ENCODE results near the gene SMIM1. TPM values are rescaled to one million over a fixed set of nuclear protein-coding genes. Genes with fewer than 3 reads are reported as not detected.
A peak's percentile ranks its signal among the peaks of the same experiment; 100 is the strongest.

The SMIM1 gene
- total and polyA plus RNA-seq, 9 of the 15 experiments (the other 6 are each of a cell fraction or from before 2014, with no cell fraction given): 2.3 to 125 (median 24.3) TPM

DNA sequence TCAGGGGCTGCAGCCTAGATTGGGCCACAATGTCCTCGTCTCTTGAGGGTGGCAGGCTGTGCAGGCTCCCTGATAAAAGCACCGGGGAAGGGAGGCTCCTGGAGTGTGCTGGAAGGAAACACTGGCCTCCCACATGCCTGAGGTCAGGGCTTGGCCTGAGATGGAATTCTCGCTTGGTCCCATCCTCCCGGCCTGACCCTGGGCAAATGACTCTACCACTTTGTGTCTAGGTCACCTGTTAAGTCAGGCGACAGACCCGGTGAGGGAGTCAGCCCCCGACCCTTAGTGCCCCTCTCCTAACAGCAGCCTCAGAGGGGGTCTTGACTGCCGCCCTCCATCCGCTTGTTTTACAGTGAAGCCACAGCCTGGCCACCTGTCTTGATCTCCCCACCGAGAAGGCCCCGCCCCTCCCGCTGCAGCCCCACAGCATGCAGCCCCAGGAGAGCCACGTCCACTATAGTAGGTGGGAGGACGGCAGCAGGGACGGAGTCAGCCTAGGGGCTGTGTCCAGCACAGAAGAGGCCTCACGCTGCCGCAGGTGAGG, 2.5 kb downstream of the SMIM1 start (continued):
- TF ChIP-seq, protein P1, sequence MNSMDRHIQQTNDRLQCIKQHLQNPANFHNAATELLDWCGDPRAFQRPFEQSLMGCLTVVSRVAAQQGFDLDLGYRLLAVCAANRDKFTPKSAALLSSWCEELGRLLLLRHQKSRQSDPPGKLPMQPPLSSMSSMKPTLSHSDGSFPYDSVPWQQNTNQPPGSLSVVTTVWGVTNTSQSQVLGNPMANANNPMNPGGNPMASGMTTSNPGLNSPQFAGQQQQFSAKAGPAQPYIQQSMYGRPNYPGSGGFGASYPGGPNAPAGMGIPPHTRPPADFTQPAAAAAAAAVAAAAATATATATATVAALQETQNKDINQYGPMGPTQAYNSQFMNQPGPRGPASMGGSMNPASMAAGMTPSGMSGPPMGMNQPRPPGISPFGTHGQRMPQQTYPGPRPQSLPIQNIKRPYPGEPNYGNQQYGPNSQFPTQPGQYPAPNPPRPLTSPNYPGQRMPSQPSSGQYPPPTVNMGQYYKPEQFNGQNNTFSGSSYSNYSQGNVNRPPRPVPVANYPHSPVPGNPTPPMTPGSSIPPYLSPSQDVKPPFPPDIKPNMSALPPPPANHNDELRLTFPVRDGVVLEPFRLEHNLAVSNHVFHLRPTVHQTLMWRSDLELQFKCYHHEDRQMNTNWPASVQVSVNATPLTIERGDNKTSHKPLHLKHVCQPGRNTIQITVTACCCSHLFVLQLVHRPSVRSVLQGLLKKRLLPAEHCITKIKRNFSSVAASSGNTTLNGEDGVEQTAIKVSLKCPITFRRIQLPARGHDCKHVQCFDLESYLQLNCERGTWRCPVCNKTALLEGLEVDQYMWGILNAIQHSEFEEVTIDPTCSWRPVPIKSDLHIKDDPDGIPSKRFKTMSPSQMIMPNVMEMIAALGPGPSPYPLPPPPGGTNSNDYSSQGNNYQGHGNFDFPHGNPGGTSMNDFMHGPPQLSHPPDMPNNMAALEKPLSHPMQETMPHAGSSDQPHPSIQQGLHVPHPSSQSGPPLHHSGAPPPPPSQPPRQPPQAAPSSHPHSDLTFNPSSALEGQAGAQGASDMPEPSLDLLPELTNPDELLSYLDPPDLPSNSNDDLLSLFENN (IDR thresholded peaks at IDR 0.05; ENCODE audit: low read depth in 2 of 2, low read length in 2 of 2): peak in 1 of 2 experiments; percentile 91; a peak in 2 of 4 replicates
- peak; percentile 11 for TF ChIP-seq ZFP36 (IDR thresholded peaks at IDR 0.05; ENCODE audit: low read depth, low read length, partially characterized antibody)
- TF ChIP-seq RAD51 (IDR thresholded peaks at IDR 0.05; ENCODE audit: borderline replicate concordance, low read depth): no peak
- TF ChIP-seq E2F6 (IDR thresholded peaks at IDR 0.05; ENCODE audit: borderline replicate concordance in 1 of 2, extremely low read depth in 1 of 2, insufficient read depth in 1 of 2, insufficient read length in 1 of 2, low read depth in 1 of 2, low read length in 1 of 2, poor library complexity in 1 of 2, severe bottlenecking in 1 of 2): peak; percentile 12 to 72
- TF ChIP-seq PTTG1 (tag; IDR thresholded peaks at IDR 0.05; ENCODE audit: low read depth): no peak
- peak; percentile 43 to 76; a peak in 3 of 4 replicates for TF ChIP-seq MNT (conservative IDR thresholded peaks at IDR 0.05)
- TF ChIP-seq ZNF174 (CRISPR knock-in tag; IDR thresholded peaks at IDR 0.05): no peak
- TF ChIP-seq BHLHE40 (IDR thresholded peaks at IDR 0.05; ENCODE audit: low read length): peak; percentile 85
- TF ChIP-seq TRIM24 (IDR thresholded peaks at IDR 0.05): peak; percentile 84 to 89
- no peak for TF ChIP-seq PCBP1 (IDR thresholded peaks at IDR 0.05; ENCODE audit: low read depth, low read length, poor library complexity, severe bottlenecking)
- peak; percentile 98 for TF ChIP-seq CBFA2T3 (IDR thresholded peaks at IDR 0.05)
- no peak for TF ChIP-seq PCBP2 (IDR thresholded peaks at IDR 0.05; ENCODE audit: low read depth, low read length, poor library complexity, severe bottlenecking)
- TF ChIP-seq HMG20B (CRISPR knock-in tag; IDR thresholded peaks at IDR 0.05): no peak
- TF ChIP-seq ZNF592 (IDR thresholded peaks at IDR 0.05): 0 out of 2 replicates have a peak, but pooled peaks have one; percentile 53
- TF ChIP-seq MAZ (CRISPR knock-in tag; conservative IDR thresholded peaks at IDR 0.05 in 1 of 2, IDR thresholded peaks at IDR 0.05 in 1 of 2): peak in 1 of 2 experiments; percentile 77; a peak in 1 of 4 replicates
- no peak for TF ChIP-seq ZNF584 (CRISPR knock-in tag; IDR thresholded peaks at IDR 0.05; ENCODE audit: low read depth)
